NT2/D1 (cell line): ENCODE data around the gene FMO4.

ENCODE experiments used
- YY1 ChIP-seq: IDR thresholded peaks from 2 replicates; pipeline ENCODE4 v1.6.1; 2011; ENCODE audit not compliant: insufficient read length, insufficient read depth
- ZNF274 ChIP-seq: IDR thresholded peaks from 2 replicates; pipeline ENCODE4 v1.6.1; 2011; ENCODE audit warnings: mild to moderate bottlenecking, low read depth, low read length

GRCh38 chr1:171295821-171296220, 18.2 kb upstream of the FMO4 start:
- TF ChIP-seq YY1 (no peak), ZNF274 (no peak)
